ENCODE measurements around the gene FXR2. TPM values are rescaled to one million over a fixed set of nuclear protein-coding genes. Genes with fewer than 3 reads are reported as not detected.

The FXR2 gene
- total and polyA plus RNA-seq, 2 experiments from 2014 or later = 10.9 to 24.4 TPM

DNA sequence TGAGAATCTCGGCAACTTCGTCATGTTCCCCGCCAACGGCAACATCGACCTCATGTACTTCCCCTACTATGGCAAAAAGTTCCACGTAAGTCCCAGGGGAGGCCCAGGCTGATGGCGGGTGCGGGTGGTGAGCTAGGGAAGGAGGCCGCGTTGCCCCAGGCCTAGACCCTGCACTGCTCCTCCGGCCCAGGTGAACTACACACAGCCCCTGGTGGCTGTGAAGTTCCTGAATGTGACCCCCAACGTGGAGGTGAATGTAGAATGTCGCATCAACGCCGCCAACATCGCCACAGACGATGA lies 40.8 kb upstream of the FXR2 start (continued):
- TF ChIP-seq, protein P1, sequence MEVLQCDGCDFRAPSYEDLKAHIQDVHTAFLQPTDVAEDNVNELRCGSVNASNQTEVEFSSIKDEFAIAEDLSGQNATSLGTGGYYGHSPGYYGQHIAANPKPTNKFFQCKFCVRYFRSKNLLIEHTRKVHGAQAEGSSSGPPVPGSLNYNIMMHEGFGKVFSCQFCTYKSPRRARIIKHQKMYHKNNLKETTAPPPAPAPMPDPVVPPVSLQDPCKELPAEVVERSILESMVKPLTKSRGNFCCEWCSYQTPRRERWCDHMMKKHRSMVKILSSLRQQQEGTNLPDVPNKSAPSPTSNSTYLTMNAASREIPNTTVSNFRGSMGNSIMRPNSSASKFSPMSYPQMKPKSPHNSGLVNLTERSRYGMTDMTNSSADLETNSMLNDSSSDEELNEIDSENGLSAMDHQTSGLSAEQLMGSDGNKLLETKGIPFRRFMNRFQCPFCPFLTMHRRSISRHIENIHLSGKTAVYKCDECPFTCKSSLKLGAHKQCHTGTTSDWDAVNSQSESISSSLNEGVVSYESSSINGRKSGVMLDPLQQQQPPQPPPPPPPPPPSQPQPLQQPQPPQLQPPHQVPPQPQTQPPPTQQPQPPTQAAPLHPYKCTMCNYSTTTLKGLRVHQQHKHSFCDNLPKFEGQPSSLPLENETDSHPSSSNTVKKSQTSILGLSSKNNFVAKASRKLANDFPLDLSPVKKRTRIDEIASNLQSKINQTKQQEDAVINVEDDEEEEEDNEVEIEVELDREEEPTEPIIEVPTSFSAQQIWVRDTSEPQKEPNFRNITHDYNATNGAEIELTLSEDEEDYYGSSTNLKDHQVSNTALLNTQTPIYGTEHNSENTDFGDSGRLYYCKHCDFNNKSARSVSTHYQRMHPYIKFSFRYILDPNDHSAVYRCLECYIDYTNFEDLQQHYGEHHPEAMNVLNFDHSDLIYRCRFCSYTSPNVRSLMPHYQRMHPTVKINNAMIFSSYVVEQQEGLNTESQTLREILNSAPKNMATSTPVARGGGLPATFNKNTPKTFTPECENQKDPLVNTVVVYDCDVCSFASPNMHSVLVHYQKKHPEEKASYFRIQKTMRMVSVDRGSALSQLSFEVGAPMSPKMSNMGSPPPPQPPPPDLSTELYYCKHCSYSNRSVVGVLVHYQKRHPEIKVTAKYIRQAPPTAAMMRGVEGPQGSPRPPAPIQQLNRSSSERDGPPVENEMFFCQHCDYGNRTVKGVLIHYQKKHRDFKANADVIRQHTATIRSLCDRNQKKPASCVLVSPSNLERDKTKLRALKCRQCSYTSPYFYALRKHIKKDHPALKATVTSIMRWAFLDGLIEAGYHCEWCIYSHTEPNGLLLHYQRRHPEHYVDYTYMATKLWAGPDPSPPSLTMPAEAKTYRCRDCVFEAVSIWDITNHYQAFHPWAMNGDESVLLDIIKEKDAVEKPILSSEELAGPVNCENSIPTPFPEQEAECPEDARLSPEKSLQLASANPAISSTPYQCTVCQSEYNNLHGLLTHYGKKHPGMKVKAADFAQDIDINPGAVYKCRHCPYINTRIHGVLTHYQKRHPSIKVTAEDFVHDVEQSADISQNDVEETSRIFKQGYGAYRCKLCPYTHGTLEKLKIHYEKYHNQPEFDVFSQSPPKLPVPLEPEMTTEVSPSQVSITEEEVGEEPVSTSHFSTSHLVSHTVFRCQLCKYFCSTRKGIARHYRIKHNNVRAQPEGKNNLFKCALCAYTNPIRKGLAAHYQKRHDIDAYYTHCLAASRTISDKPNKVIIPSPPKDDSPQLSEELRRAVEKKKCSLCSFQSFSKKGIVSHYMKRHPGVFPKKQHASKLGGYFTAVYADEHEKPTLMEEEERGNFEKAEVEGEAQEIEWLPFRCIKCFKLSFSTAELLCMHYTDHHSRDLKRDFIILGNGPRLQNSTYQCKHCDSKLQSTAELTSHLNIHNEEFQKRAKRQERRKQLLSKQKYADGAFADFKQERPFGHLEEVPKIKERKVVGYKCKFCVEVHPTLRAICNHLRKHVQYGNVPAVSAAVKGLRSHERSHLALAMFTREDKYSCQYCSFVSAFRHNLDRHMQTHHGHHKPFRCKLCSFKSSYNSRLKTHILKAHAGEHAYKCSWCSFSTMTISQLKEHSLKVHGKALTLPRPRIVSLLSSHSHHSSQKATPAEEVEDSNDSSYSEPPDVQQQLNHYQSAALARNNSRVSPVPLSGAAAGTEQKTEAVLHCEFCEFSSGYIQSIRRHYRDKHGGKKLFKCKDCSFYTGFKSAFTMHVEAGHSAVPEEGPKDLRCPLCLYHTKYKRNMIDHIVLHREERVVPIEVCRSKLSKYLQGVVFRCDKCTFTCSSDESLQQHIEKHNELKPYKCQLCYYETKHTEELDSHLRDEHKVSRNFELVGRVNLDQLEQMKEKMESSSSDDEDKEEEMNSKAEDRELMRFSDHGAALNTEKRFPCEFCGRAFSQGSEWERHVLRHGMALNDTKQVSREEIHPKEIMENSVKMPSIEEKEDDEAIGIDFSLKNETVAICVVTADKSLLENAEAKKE (CRISPR knock-in tag; IDR thresholded peaks at IDR 0.05) = no peak
- TF ChIP-seq, protein P2, sequence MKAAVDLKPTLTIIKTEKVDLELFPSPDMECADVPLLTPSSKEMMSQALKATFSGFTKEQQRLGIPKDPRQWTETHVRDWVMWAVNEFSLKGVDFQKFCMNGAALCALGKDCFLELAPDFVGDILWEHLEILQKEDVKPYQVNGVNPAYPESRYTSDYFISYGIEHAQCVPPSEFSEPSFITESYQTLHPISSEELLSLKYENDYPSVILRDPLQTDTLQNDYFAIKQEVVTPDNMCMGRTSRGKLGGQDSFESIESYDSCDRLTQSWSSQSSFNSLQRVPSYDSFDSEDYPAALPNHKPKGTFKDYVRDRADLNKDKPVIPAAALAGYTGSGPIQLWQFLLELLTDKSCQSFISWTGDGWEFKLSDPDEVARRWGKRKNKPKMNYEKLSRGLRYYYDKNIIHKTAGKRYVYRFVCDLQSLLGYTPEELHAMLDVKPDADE (IDR thresholded peaks at IDR 0.05) = no peak
- no peak for TF ChIP-seq ZNF114 (CRISPR knock-in tag; IDR thresholded peaks at IDR 0.05)

DNA sequence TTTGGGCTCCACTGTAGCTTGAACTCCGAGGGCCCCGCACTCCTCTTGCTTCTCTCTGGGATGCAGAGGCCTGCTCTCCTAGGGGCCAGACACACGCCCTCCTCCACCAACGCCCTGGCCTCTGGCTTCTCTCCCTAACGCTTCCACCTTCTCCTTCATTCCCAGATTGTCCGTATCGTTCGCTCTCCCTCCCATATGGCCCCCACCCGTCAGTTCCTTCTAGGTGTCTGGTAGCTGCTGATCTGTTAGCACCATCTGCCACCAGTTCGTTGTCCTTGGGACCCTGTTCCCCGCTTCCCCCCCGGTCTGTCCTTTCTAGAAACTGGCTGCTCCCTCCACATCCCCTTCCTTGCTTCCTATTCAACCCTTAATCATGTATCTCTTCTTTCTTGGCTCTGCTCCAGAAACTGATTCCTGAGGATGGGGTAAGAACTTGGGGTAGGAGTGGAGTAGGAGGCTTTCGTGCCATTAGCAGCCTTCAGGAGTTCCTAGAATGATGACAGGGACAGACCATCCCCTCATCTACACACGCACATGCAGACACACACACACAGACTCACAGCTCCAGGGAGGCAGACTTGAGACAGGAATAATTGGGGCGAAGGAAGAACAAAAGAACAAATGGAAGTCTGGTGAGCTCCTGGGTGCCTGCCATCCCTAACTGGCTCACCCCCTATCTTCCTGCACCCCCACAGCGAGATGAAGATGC lies 40.3 kb upstream of the FXR2 start:
- DNase-seq (ENCODE audit: low spot score) = no peak
- peaks cover 47% of the 10 kb centered on the region for H3K4me1 Mint-ChIP-seq
- Histone ChIP-seq H3K4me3 (no peak overlapping the region), H3F3A (replicated peaks; ENCODE audit: low read depth) (peaks cover 12% of the 10 kb centered on the region), H3K79me2 (replicated peaks; ENCODE audit: insufficient read depth) (no peaks in the 10 kb centered on the region), H3K9me2 (ENCODE audit: insufficient read depth) (no peaks in the 10 kb centered on the region; the same call in 1 of the 2 replicates), H3K27me3 (ENCODE audit: insufficient read depth) (peaks cover 22% of the 10 kb centered on the region), H3K36me3 (ENCODE audit: insufficient read depth) (no peaks in the 10 kb centered on the region), H3K27ac (ENCODE audit: low read depth) (no peak overlapping the region), H2AFZ (no peak overlapping the region), H3K4me2 (no peak overlapping the region), H3K4me1 (ENCODE audit: insufficient read depth) (peaks cover 27% of the 10 kb centered on the region), H4K20me1 (replicated peaks; ENCODE audit: insufficient read depth) (no peaks in the 10 kb centered on the region)
- peaks cover 34% of the 10 kb centered on the region for H3K27me3 Mint-ChIP-seq (ENCODE audit: insufficient read depth, low read depth, poor library complexity)
- peaks cover 34% of the 10 kb centered on the region for H3K36me3 Mint-ChIP-seq (ENCODE audit: low read depth)
- no peak overlapping the region; the same call in 2 of the 3 replicates for H3K4me3 Mint-ChIP-seq
- TF ChIP-seq, protein P3, sequence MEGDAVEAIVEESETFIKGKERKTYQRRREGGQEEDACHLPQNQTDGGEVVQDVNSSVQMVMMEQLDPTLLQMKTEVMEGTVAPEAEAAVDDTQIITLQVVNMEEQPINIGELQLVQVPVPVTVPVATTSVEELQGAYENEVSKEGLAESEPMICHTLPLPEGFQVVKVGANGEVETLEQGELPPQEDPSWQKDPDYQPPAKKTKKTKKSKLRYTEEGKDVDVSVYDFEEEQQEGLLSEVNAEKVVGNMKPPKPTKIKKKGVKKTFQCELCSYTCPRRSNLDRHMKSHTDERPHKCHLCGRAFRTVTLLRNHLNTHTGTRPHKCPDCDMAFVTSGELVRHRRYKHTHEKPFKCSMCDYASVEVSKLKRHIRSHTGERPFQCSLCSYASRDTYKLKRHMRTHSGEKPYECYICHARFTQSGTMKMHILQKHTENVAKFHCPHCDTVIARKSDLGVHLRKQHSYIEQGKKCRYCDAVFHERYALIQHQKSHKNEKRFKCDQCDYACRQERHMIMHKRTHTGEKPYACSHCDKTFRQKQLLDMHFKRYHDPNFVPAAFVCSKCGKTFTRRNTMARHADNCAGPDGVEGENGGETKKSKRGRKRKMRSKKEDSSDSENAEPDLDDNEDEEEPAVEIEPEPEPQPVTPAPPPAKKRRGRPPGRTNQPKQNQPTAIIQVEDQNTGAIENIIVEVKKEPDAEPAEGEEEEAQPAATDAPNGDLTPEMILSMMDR (conservative IDR thresholded peaks at IDR 0.05; ENCODE audit: low read depth in 2 of 2) = no peak
- TF ChIP-seq JUNB (IDR thresholded peaks at IDR 0.05; ENCODE audit: unreplicated experiment) = no peak
- TF ChIP-seq NANOG (IDR thresholded peaks at IDR 0.05; ENCODE audit: borderline replicate concordance) = no peak
- no peak for TF ChIP-seq CREB1 (CRISPR knock-in tag; IDR thresholded peaks at IDR 0.05; ENCODE audit: low read depth)
- TF ChIP-seq STAT1 (IDR thresholded peaks at IDR 0.05; ENCODE audit: unreplicated experiment) = no peak
- H3K27ac Mint-ChIP-seq = no peak overlapping the region
- no peak for ATAC-seq
- peaks cover 2% of the 10 kb centered on the region; the same call in 2 of the 3 replicates for H3K9me3 Mint-ChIP-seq
